Adipose tissue (tissue), 3 donors: ENCODE data around the gene PHOSPHO1. TPM values are rescaled to one million over a fixed set of nuclear protein-coding genes. Genes with fewer than 3 reads are reported as not detected.

ENCODE experiments used
- H3K27ac ChIP-seq: one replicate; pipeline ENCODE4 v1.5.1; 2013; ENCODE audit warnings: low read depth, low read length
- WGBS, 3 donors: extraction: QIAGEN DNeasy Blood & Tissue Kit; methylation state at CpG; one replicate each; pipeline ENCODE4 v1.1.7; 2013; 5-methylcytosine and 5-hydroxymethylcytosine counted together
- polyA plus RNA-seq, 3 donors: library from polyadenylated mRNA; stranded (reverse); fragments of 200-250 nt; gene quantifications; one replicate each; pipeline ENCODE4 v1.2.3, GENCODE V29; 2013
- donor health status: healthy with polysubstance abuse.
- donor health status: Bipolar disorder and iron deficiency.
- donor health status: healthy.

PHOSPHO1 gene
- polyA plus RNA-seq, 3 donors, result 1.2 to 2.4 TPM; not detected in 1

DNA sequence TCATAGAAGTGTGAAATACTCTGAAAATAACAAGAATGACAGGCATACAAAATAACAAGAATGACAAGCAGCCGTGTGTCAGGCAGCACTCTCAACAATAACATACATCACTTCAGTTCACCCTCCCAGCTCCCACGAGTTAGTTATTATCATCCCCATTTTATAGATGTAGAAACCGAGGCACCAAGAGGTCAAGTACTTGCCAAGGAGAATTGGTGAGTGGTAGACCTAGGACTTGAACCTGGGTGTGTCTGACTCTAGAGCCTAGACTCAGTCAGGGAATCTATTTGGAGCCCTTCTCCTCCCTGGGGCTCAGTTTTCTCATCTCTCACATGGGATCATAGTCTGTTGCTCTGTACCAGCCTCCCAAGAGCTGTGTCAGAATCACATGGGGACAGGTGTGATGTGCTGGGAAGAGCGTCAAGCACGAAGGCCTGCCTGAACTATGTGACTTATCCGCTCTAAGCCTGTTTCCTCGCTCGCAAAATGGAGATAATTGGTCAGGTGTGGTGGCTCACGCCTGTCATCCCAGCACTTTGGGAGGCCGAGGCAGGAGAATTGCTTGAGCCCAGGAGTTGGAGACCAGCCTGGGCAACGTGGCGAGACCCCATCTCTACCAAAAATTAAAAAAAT, 19.4 kb upstream of the PHOSPHO1 start:
- 85 to 90% (median 87%) methylated on average over 12 of the region's 12 CpGs for WGBS, 3 donors
- no peak overlapping the region for H3K27ac ChIP-seq

DNA sequence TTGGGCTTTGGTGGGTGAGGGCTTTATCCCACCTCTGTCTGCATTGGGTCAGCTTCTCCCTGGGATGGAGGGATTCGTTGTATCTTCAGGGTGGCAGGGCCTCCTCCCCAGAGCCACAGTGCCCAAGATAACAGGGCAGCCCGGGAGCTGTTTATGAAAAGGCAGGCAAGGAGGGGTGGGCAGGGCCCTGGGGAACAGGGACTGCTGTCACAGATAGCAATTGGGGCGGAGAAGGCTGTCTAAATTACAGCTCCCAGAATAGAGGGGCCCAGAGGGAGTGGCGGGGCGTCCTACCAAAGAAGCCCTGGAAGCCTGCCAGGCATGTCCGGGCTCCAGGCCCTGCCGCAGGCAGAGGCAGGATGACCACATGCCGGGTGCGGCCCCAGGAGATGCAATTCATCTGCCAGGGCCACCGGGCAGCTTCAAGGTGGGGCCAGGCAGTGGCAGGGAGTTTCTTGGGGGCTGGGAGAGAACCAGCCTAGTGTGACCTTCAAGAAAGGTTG, 18.8 kb upstream of the PHOSPHO1 start:
- no peak overlapping the region for H3K27ac ChIP-seq
- whole genome bisulfite sequencing, 3 donors, result 31 to 52% (median 36%) methylated on average over 10 of the region's 10 CpGs

DNA sequence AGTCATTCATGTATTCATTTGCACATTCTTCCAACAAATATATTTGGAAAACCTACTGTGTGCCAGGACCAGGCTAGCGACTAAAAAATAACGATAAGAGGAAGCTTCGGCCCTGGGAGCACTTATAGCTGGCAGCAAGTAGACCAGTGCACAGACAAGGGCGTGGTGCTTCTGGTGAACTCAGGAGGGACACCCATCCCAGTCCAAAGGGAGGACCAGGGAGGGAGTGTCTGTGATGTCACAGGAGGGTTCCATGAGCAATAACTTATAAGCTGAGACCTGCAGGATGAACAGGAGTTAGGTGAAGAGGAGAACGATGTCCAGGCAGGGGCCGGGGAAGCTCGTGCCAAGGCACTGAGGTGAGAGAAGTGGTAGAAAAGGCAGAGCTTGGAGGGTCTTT, 17.4 kb upstream of the PHOSPHO1 start:
- 87 to 88% (median 88%) methylated on average over 7 of the region's 7 CpGs for WGBS, 3 donors
- no peak overlapping the region for H3K27ac ChIP-seq

DNA sequence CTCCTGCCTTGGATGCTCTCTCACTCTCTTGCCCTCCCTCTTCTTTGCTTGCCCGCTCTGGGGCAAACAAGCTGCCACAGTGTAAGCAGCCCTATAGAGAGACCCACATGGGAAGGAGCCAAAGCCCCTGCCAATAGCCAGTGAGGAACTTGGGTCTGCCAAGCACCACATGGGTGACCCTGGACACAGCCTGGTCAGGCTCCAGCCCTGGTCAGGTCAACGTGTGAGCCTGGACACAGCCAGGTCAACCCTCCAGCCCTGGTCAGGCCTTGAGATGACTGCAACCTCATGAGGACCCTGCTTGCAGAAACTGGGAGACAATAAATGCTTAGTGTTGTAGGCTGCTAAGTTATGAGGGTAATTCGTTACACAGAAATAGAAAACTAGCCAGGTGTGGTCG, 14.3 kb upstream of the PHOSPHO1 start:
- no peak overlapping the region for H3K27ac ChIP-seq
- WGBS, 3 donors, result 82 to 92% (median 89%) methylated on average over 4 of the region's 4 CpGs

DNA sequence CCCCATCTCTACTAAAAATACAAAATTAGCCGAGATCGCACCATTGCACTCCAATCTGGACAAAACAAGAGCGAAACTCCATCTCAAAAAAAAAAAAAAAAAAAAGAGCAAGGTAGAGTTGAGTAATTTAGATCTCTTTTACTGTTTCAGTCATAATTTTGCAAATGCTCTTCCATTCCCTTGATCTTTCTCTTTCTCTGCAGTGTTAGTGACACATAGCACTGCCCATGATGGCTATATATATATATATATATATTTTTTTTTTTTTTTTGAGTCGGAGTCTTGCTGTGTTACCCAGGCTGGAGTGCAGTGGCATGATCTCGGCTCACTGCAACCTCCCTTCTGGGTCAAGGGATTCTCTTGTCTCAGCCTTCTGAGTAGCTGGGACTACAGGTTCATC, 12.2 kb upstream of the PHOSPHO1 start:
- no peak overlapping the region for H3K27ac ChIP-seq
- 86 to 96% (median 94%) methylated on average over 4 to 5 of the region's 5 CpGs for WGBS, 3 donors

DNA sequence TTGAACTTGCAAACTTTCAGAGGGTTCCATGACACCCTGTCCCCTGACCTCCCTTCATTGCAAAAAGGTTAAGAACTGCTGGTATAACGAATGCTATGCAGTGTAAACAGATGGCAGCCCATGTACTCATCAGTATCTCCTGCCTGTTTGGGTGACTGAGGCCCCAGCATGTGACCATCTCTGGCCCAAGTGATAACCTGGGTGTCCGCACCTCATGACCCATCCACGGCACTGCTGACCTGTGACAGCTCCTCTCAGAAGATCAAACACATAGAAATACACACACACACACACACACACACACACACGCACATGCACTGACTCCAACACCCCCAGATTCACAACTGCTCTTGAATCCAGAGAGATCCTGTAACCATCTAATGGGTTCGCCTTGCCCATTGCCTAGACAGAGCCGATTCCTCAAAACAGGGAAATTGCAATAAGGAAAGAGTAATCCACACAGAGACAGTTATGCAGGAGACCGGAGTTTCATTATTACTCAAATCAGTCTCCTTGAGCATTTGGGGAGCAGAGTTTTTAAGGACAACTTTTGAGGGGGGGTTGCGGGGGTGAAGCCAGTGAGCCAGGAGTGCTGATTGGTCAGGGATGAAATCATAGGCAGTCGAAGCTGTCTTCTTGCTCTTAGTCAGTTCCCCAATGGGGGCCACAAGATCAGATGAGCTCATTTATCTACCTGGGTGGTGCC, 11.3 kb upstream of the PHOSPHO1 start:
- 71 to 84% (median 74%) methylated on average over 9 of the region's 9 CpGs for WGBS, 3 donors
- no peak overlapping the region for H3K27ac ChIP-seq

DNA sequence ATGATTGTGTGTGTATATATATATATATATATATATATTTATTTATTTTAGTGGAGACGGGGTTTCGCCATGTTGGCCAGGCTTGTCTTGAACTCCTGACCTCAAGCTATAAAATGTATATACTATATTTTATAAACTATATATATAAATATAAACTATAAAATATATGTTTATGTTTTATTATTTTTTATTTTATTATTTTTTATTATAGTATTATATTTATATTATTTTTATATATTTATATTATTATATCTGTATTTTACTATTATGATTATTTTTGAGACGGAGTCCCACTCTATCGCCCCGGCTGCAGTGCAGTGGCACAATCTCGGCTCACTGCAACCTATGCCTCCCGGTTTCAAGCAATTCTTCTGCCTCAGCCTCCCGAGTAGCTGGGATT, 10.5 kb upstream of the PHOSPHO1 start:
- WGBS, 3 donors, result 87 to 89% (median 88%) methylated on average over 8 of the region's 8 CpGs
- H3K27ac ChIP-seq, result no peak overlapping the region

DNA sequence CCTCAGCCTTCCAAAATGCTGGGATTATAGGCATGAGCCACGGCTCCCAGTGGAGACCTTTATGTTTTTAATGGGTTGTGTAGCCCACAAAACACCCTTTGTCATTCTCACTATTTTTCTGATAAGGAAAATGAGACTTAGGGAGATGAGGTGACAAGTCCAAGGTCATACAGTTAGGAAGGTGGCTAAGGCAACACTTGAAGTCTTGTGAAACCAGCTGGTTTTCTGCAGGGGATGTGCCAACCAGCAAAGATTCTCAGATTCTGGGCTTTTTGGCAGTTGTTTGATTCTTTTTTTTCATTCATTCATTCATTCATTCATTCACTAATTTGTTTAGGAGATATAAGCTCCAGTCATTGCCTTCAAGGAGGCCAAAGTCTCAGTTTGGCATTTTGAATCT, 10.0 kb upstream of the PHOSPHO1 start:
- 41 to 80% (median 80%) methylated on average over 1 of the region's 1 CpG for WGBS, 3 donors
- H3K27ac ChIP-seq, result no peak overlapping the region

DNA sequence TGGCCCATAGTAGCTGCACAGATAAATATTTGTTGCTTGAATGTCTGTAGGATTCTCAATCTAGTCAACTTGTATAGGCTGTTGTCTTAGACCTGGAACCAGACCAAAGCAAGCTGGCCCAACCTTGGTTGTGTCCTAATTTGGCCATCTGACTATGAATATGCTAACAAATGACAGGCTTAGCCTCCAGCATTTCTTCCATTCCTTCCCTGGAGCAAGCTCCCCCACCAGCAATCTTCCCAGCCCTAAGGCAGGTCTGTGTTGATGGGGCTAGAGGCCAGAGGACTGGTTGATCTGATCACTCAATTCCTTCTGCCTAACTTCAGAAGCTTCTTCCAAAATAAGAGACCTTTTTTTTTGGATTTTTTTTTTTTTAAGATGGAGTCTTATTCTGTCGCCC, 9.4 kb upstream of the PHOSPHO1 start:
- 93 to 100% (median 94%) methylated on average over 1 of the region's 1 CpG for WGBS, 3 donors
- H3K27ac ChIP-seq, result no peak overlapping the region

DNA sequence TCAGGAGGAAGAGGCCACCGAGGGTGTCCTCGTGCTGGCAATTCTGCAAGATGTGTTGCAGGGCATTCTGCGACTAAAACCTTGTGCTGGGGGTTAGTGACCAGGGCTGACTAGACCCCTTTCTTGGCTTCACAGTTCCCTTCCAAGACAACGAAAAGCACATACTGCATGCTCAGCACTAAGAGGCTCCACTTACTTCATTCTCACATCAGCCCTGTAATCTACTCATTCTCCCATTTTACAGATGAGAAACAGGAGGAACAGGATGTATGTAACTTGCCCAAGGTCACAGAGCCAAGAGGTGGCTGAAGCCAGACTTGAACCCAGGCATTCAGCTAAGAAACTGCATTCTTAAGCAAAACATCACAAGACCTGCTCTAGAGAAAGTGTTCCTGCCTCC, 5.3 kb upstream of the PHOSPHO1 start:
- H3K27ac ChIP-seq, result no peak overlapping the region
- 64 to 70% (median 67%) methylated on average over 4 of the region's 4 CpGs for WGBS, 3 donors

DNA sequence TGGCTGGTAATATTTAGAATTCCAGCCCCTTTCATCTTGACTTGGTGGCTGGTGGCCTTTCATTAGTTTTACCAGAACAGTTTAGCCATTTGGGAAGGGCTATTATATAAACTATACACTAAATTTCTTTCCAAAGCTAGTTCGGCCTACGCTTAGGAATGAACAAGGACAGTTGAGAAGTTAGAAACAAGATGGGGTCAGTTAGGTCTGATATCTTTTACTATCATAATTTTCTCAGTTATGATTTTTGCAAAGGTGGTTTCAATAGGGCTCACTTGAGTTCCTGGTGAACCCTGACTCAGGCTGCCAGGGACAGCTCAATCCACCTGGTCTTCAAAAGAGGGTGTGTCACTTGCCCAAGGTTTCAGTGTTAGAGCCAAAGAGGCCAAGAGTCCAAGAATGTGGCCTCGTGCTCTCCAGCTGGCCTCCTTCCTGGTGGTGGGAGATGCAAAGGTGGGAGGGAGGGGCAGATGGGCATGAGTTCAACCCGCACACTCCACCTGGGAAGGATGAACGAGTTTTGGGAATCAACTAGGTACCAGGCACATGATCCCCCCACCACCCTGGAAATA, 4.0 kb upstream of the PHOSPHO1 start:
- H3K27ac ChIP-seq, result no peak overlapping the region
- WGBS, 3 donors, result 83 to 88% (median 87%) methylated on average over 5 of the region's 5 CpGs

DNA sequence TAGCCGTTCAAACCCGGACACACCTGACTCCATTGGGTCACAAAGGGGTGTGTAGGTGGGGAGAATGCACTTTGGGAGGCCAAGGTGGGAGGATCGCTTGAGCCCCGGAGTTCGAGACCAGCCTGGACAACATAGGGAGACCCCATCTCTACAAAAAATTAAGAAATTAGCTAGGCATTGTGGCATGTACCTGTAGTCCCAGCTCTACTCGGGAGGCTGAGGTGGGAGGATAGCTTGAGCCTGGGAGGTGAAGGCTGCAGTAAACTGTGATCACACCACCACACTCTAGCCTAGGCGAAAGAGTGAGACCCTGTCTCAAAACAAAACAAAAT, 942 bp upstream of the PHOSPHO1 start:
- no peak overlapping the region for H3K27ac ChIP-seq
- WGBS, 3 donors, result 66 to 71% (median 69%) methylated on average over 7 of the region's 7 CpGs

DNA sequence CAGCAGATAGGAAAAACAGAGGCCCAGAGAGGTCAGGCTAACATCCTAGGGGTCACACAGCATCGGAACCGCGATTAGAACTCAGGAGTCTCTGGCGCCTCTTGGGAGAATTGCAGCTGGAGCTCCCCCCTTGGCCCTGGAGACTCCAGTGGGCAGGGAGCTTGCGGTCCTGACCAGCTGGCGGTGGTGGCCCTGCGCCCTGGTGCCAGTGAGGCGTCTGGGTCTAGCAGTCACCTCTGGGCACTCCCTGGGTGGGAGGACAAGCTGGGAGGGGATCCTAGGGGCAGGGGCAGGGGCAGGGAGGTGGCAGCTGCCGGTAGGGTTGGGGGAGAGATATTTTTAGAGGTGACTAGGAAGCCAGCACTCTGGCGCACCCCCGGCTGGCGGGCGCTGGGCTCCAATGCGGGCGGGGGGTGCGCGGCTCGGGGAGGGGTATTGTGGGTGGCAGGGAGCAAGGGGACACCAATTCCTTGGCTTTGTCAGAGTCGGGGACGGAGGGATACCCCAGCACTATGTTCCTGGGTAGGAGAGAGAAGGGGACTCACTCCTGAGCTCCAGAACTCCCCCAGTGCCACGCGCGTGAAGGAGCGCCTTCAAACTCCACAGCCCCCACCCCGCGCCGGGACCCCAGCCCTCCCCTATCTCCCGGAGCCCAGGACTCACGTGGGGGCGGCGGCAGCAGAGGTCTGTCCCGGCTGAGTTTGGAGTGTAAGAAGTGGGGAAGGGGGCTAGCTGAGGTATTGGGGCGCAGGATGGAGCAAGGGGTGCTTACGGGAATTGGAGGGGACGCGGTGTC, 584 bp downstream of the PHOSPHO1 start:
- no peak overlapping the region for H3K27ac ChIP-seq
- WGBS, 3 donors, result 6 to 12% (median 9%) methylated on average over 27 to 36 of the region's 36 CpGs

DNA sequence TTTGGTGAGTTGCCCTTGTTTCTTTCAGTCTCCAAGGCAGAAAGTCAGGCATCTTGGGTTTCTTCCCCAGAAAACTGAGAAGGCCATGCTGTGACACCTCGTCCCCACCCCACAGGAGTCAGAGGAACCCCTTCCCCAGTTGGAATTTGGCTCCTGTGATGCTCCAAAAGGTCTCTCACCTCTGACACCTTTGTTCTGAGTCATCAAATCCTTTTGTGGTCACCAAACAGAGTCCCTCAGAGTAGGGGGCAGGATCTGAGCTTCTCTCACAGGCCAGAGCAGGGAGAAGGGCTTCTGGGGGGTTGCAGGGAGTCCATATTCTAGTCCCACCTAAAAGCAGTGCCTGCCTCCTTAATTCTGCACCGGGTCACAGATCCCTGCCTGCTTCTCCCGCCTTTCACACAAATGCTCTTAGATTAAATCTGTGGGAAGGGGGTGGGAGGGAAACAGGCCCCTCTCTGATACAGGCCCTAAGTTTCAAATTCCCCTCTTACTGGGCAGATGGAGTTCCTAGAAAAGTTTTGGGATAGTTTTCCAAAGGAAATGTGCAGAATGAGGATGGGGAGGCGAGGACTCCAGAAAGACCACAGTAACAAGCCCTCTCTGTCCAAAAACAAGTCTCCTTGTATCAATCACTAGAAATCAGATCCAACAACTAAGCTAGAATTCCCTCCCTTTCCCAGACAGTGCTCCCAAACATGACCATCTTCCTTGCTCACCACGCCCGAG, 1.3 kb downstream of the PHOSPHO1 start:
- H3K27ac ChIP-seq, result no peak overlapping the region
- 60 to 72% (median 70%) methylated on average over 6 of the region's 6 CpGs for WGBS, 3 donors

DNA sequence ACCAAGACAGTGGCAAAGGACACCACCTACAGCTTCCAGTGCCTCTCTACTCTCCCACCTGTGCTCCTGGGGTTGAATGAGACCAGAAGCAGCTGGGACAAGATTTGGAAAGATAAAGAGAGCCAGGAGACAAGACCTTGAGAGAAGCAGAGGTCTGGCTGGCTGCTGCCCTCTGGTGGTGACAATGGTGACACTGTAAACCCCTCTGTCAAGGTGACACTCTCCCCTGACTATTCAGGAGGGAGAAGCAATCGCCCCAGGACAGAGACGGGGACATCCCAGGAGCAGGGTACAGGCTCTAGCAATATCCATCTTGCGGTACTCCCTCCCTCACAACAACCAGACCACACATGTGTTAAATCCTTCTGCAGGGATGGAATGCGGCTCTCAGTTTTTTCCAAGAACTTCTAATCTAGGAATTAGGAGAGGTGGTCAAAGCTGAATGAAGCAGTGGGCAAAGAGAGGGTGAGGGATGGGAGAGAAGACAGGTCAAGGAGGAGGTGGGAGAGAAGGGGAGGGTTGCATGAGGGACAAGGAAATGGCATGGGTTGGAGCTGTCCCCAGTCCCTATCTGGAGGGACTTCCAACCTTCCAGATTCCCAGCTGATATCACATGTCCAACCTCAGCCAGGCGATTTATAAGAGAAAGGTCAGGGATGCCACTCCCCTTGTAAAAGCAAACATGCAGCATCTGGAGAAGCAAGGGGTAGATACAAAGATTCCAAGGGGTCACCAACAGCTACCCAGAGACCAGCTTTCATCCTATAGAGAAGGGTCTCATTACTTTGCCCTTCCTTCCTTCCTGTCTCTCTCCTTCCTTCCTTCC, 2.9 kb downstream of the PHOSPHO1 start:
- H3K27ac ChIP-seq, result no peak overlapping the region
- WGBS, 3 donors, result 12 to 18% (median 13%) methylated on average over 5 of the region's 5 CpGs

DNA sequence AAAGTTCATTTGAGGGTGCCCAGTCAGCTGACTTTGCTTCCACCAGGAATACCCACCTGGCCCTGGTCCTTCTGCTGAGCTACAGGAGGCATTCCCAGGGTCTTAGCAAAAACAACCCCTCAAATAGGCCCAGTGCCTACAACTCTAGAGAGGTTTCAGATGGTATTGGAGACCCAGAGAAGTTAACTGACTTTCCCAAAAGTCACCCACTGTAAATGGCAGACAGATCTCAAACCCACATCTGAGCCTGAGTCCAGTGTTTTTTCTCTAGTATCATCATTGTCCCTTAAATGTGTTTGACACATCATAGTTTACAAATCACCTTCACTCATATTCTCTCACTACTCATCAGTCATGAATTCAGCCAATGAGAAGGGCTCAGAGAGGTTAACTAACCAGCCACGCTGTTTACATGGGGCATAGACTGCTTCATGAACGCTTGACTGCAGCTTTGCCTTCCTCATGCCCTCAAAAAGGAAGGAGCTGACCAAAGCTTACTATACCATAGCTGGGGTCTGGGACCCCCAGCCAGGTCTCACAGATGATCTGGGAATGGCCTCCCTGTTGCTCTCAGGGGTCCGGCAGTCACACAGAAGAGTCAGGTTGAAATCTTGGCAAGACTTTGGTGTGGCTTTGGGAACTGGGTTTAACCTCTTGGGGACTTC, 3.7 kb downstream of the PHOSPHO1 start:
- no peak overlapping the region for H3K27ac ChIP-seq
- WGBS, 3 donors, result 46 to 81% (median 78%) methylated on average over 3 of the region's 3 CpGs

DNA sequence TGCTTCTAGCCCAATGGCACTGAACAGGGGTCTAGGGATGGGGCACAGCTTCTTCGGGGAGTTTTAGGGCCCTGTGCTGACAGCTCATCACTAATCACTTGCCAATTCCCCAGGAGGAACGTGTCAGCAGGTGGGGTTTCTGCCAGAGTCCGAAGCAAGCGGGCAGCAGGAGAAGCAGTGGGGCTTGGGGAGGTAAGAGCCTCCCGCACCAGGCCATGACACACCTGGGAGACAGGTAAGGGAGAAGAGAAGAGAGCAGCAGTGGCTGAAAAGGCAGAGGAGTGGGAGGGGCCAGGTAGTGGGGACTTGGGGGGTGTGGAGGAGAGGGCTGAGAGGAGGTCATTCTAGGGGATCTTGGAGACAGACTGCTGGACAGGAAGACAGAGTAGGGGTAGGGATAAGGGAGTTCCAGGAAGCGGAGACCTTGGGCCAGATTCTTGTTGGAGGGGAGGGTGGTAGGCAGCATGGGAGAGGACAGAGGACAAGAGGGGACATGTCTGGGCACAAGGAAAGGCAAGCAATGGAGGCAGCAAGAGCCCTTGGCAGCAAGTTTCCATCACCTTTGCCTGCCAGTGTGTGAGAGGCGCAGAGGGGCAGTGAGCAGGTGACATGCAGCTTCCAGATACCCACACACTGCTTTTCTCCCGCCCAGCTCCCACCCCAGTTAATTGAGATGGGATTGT, 4.9 kb downstream of the PHOSPHO1 start:
- WGBS, 3 donors, result 77 to 85% (median 85%) methylated on average over 8 of the region's 8 CpGs
- H3K27ac ChIP-seq, result no peak overlapping the region
